ENCODE results near the gene GPR162.
"Not testable (repeated sequence)": the region's sequence is repeated elsewhere in the genome, so short reads cannot be mapped to it uniquely, and the experiment has no call there.

The GPR162 gene

GRCh38 chr12:6872073-6873048, 50.7 kb downstream of the GPR162 start:
- TF ChIP-seq CTCF (IDR thresholded peaks at IDR 0.05; ENCODE audit: low read depth, low read length, missing control alignments) = peak; percentile 99
- H3K4me3 ChIP-seq (ENCODE audit: low read depth, low read length) = peak overlapping the region; percentile 64
- peak; percentile 16 for DNase-seq (ENCODE audit: low read depth)
- in situ Hi-C loops (cut with HindIII; ENCODE audit: low sequenced_read_pairs) = no loop called here

GRCh38 chr12:6873094-6874014, 51.7 kb downstream of the GPR162 start, which contains the start of gene SPSB2:
SPSB2 (minus strand) TSS chr12:6873303; CDS start chr12:6872901, 402 bp downstream.
- peak within 1 kb of the TSS; percentile 64 for H3K4me3 ChIP-seq (ENCODE audit: low read depth, low read length)
- no peak for TF ChIP-seq CTCF (IDR thresholded peaks at IDR 0.05; ENCODE audit: low read depth, low read length, missing control alignments)
- peak; percentile 83 for DNase-seq (ENCODE audit: low read depth)
- in situ Hi-C loops (cut with HindIII; ENCODE audit: low sequenced_read_pairs) = no loop called here

GRCh38 chr12:6874015-6874368, 52.4 kb downstream of the GPR162 start:
- H3K4me3 ChIP-seq (ENCODE audit: low read depth, low read length) = peak overlapping the region; percentile 64
- DNase-seq (ENCODE audit: low read depth); in situ Hi-C loops (cut with HindIII; ENCODE audit: low sequenced_read_pairs): not testable (repeated sequence)
